ENCODE results near the gene MRPL21. TPM values are rescaled to one million over a fixed set of nuclear protein-coding genes. Genes with fewer than 3 reads are reported as not detected.
"Not testable (repeated sequence)": the region's sequence is repeated elsewhere in the genome, so short reads cannot be mapped to it uniquely, and the experiment has no call there.

Gene MRPL21
- total RNA-seq, 1 donor from 2014 or later: 53.2 TPM

DNA sequence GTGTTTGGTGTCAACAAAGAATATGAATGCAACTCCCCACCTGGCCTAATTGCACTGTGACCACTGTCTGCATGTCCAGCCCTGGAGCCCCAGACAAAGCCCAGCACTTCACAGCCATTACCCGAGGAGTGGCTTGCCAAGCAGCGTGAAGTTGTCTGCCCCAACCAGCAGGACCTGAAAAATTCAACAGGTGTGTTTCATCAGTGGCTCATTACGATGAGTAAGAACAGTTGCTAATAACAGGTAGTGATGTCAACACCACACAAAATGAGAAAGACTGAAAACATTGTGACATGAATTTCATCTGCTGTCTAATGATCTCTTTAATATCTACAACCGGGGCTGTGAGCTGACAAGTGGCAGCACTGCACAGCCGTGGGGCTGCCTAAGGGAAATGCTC is 10.3 kb downstream of the MRPL21 start:
- Histone ChIP-seq H3K9ac (ENCODE audit: low read depth in 1 of 3, low read length in 3 of 3) (no peak overlapping the region), H3K27ac (ENCODE audit: low read depth, low read length) (no peak overlapping the region), H3K4me3 (ENCODE audit: low read length in 3 of 3) (no peak overlapping the region), H3K27me3 (ENCODE audit: control insufficient read depth in 3 of 3, insufficient read depth in 3 of 3, low read length in 3 of 3) (no peaks in the 10 kb centered on the region), H3K9me3 (ENCODE audit: control insufficient read depth in 3 of 3, low read length in 3 of 3) (no peaks in the 10 kb centered on the region), H3K4me1 (ENCODE audit: control insufficient read depth in 3 of 3, insufficient read depth in 3 of 3, low read length in 3 of 3) (peaks cover 16 to 18% (median 18%) of the 10 kb centered on the region in 3 donors), H3K36me3 (ENCODE audit: control insufficient read depth in 3 of 3, insufficient read depth in 3 of 3, low read length in 3 of 3) (peaks cover 48 to 61% (median 54%) of the 10 kb centered on the region in 3 donors)

DNA sequence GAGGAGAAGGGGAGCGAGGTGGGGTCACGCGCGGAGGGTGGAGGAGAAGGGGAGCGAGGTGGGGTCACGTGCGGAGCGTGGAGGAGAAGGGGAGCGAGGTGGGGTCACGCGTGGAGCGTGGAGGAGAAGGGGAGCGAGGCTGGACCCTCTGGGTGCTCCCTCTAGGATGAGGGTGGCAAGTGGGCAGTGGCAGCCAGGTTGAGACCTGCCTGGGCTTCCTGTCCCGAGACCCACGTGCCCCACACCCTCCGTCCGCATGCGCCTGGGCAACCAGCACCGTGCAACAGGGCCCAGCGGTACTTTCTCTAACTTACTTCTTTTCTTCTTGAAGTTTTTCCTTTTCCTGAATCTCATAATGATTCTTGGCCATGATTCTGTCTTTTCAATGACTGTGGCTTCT is 11.1 kb downstream of the MRPL21 start:
- H3K36me3 ChIP-seq (ENCODE audit: control insufficient read depth in 3 of 3, insufficient read depth in 3 of 3, low read length in 3 of 3): peaks cover 41 to 54% (median 47%) of the 10 kb centered on the region in 3 donors
- no peaks in the 10 kb centered on the region for H3K27me3 ChIP-seq (ENCODE audit: control insufficient read depth in 3 of 3, insufficient read depth in 3 of 3, low read length in 3 of 3)
- no peak overlapping the region for H3K27ac ChIP-seq (ENCODE audit: low read depth, low read length)
- no peak overlapping the region for H3K9ac ChIP-seq (ENCODE audit: low read depth in 1 of 3, low read length in 3 of 3)
- H3K4me3 ChIP-seq (ENCODE audit: low read length in 3 of 3): no peak overlapping the region
- peaks cover 16 to 18% (median 18%) of the 10 kb centered on the region in 3 donors for H3K4me1 ChIP-seq (ENCODE audit: control insufficient read depth in 3 of 3, insufficient read depth in 3 of 3, low read length in 3 of 3)
- no peaks in the 10 kb centered on the region for H3K9me3 ChIP-seq (ENCODE audit: control insufficient read depth in 3 of 3, low read length in 3 of 3)

DNA sequence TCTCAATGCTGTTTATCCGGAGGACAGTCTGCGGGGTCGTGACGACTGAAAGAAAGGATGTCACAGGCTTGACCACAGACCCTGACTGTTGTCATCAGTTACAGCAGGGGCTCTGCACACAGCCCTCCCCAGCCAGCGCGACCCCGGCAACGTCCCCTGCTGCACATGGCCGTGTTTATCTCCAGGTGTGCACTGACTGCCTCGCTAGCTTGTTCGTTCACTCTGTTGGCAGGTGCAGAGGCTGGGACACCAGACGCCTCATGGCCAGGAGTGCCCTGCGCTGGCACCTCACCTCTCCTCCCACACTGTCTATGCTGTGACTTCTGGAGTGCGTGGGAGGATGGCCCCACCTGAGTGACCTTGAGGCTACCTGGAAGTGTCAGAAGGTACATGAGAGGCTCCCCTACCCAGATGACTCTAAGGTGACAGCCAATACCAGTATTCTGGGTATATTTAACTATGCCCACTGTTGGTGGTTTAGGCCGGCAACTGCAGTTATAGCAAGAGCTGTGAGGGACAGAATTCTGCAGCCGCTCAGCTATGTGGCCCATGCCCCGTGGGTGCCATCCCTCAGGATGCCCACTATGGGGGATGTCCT is 12.2 kb downstream of the MRPL21 start:
- Histone ChIP-seq H3K4me1 (ENCODE audit: control insufficient read depth in 3 of 3, insufficient read depth in 3 of 3, low read length in 3 of 3) (peaks cover 16 to 18% (median 18%) of the 10 kb centered on the region in 3 donors), H3K4me3 (ENCODE audit: low read length in 3 of 3) (peak overlapping the region in 2 of 3 donors; percentile 15 to 54), H3K9me3 (ENCODE audit: control insufficient read depth in 3 of 3, low read length in 3 of 3) (no peaks in the 10 kb centered on the region), H3K27me3 (ENCODE audit: control insufficient read depth in 3 of 3, insufficient read depth in 3 of 3, low read length in 3 of 3) (no peaks in the 10 kb centered on the region), H3K27ac (ENCODE audit: low read depth, low read length) (peak overlapping the region; percentile 66), H3K9ac (ENCODE audit: low read depth in 1 of 3, low read length in 3 of 3) (peak overlapping the region in 2 of 3 donors; percentile 40), H3K36me3 (ENCODE audit: control insufficient read depth in 3 of 3, insufficient read depth in 3 of 3, low read length in 3 of 3) (peaks cover 31 to 43% (median 37%) of the 10 kb centered on the region in 3 donors)

DNA sequence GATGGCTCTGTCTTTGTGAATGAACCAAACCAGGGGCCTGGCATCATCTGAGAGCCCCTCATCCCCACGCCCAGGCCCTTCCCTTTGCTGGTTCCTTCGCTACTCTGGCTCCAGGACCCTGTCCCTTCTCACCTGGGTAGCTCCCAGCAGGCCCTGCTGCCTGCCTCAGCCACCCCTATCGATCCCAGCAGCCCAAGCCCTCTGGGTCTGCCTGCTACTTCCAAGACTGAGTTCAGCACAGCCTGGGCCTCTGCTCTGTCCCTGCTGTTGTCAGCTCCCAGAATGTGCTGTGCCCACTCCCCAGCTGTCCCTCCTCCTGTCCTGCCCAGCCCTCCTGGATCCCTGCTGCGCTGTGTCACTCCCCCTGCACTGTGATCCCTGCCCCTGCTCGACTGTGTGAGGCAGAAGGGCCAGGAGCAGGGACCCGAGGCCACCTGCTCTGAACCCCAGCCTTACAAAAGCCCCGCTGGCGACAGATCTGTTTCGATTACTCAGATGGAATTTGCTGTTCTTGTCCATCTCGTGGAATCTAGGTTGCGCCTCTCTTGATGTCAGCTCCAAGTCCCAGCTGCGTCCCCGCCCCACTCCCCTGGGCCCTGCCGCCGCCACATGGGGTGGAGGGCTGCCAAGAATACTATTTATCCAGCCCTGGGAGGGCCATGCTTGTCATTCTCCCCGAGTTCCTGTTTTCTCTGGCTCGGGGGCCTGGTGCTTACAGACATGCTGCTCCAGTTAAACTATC is 13.0 kb downstream of the MRPL21 start:
- no peaks in the 10 kb centered on the region for H3K27me3 ChIP-seq (ENCODE audit: control insufficient read depth in 3 of 3, insufficient read depth in 3 of 3, low read length in 3 of 3)
- peak overlapping the region; percentile 66 for H3K27ac ChIP-seq (ENCODE audit: low read depth, low read length)
- peaks cover 23 to 35% (median 29%) of the 10 kb centered on the region in 3 donors for H3K36me3 ChIP-seq (ENCODE audit: control insufficient read depth in 3 of 3, insufficient read depth in 3 of 3, low read length in 3 of 3)
- H3K4me1 ChIP-seq (ENCODE audit: control insufficient read depth in 3 of 3, insufficient read depth in 3 of 3, low read length in 3 of 3): peaks cover 16 to 18% (median 18%) of the 10 kb centered on the region in 3 donors
- peak overlapping the region in 2 of 3 donors; percentile 7 to 54 for H3K4me3 ChIP-seq (ENCODE audit: low read length in 3 of 3)
- H3K9me3 ChIP-seq (ENCODE audit: control insufficient read depth in 3 of 3, low read length in 3 of 3): no peaks in the 10 kb centered on the region
- H3K9ac ChIP-seq (ENCODE audit: low read depth in 1 of 3, low read length in 3 of 3): peak overlapping the region in 2 of 3 donors; percentile 40 to 62

DNA sequence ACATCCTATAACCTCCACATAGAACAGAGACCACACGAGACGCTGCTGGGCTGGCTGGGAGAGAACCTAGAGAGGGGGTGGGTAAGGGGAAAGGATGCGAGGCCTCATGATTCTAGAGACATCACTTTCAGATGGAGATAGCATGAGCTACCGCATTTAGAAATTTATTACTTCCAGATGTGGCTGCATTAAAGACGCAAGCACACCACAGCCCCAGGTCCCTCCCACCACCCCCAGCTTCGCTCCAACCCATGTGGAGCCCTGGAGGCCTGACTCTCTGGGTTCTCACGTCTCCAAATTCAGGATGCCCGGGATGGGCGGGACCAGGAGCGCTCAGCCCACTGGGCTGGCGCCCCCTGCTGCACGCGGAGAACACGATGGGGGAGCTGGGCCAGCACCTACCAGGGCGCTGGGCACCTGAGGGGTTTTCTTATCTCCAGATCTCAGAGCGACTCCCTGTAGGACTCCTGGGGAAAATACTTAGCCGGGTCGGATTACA is 13.6 kb downstream of the MRPL21 start:
- H3K4me3 ChIP-seq (ENCODE audit: low read length in 3 of 3): no peak overlapping the region
- H3K4me1 ChIP-seq (ENCODE audit: control insufficient read depth in 3 of 3, insufficient read depth in 3 of 3, low read length in 3 of 3): peaks cover 16 to 18% (median 18%) of the 10 kb centered on the region in 3 donors
- H3K27me3 ChIP-seq (ENCODE audit: control insufficient read depth in 3 of 3, insufficient read depth in 3 of 3, low read length in 3 of 3): no peaks in the 10 kb centered on the region
- peak overlapping the region; percentile 66 for H3K27ac ChIP-seq (ENCODE audit: low read depth, low read length)
- H3K9me3 ChIP-seq (ENCODE audit: control insufficient read depth in 3 of 3, low read length in 3 of 3): no peaks in the 10 kb centered on the region
- no peak overlapping the region for H3K9ac ChIP-seq (ENCODE audit: low read depth in 1 of 3, low read length in 3 of 3)
- peaks cover 21 to 34% (median 27%) of the 10 kb centered on the region in 3 donors for H3K36me3 ChIP-seq (ENCODE audit: control insufficient read depth in 3 of 3, insufficient read depth in 3 of 3, low read length in 3 of 3)

DNA sequence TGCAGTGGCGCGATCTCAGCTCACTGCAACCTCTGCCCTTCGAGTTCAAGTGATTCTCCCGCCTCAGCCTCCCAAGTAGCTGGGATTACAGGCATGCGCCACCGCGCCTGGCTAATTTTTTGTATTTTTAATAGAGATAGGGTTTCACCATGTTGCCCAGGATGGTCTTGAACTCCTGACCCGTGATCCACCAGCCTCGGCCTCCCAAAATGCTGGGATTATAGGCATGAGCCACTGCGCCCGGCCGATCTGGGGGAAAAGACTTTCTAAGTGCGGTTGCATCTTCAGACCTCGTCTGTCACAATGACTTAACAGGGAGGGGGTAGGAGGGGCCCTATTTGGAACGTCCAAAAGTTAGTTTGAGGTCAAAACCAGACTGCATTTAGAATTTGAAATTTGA is 18.8 kb downstream of the MRPL21 start:
- not testable (repeated sequence) for H3K27me3 ChIP-seq (ENCODE audit: control insufficient read depth in 3 of 3, insufficient read depth in 3 of 3, low read length in 3 of 3); H3K9ac ChIP-seq (ENCODE audit: low read depth in 1 of 3, low read length in 3 of 3); H3K9me3 ChIP-seq (ENCODE audit: control insufficient read depth in 3 of 3, low read length in 3 of 3)

DNA sequence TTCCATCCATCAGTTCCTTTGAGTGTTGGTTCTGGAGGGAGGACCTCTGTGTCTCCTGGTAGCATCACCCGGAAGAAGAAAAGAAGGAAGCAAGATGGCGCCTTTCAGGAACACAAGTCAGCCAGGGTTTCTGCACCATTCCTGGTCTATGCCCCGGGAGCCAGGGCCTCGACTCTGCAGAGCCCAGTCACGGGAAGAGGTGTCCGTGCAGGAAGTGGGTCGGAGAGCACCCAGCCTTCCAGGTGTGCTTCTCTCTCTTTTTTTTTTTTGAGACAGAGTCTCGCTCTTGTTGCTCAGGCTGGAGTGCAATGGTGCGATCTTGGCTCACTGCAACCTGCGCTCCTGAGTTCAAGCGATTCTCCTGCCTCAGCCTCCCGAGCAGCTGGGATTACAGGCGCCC is 21.2 kb downstream of the MRPL21 start:
- Histone ChIP-seq H3K4me3 (ENCODE audit: low read length in 3 of 3) (no peak overlapping the region), H3K36me3 (ENCODE audit: control insufficient read depth in 3 of 3, insufficient read depth in 3 of 3, low read length in 3 of 3) (peaks cover 0 to 2% (median 0%) of the 10 kb centered on the region in 3 donors), H3K27ac (ENCODE audit: low read depth, low read length) (no peak overlapping the region), H3K9me3 (ENCODE audit: control insufficient read depth in 3 of 3, low read length in 3 of 3) (no peaks in the 10 kb centered on the region), H3K27me3 (ENCODE audit: control insufficient read depth in 3 of 3, insufficient read depth in 3 of 3, low read length in 3 of 3) (no peaks in the 10 kb centered on the region), H3K4me1 (ENCODE audit: control insufficient read depth in 3 of 3, insufficient read depth in 3 of 3, low read length in 3 of 3) (peaks cover 2 to 4% (median 2%) of the 10 kb centered on the region in 3 donors), H3K9ac (ENCODE audit: low read depth in 1 of 3, low read length in 3 of 3) (no peak overlapping the region)

More for the DNA sequence above, 18.8 kb downstream of the MRPL21 start:
- H3K4me1 ChIP-seq (ENCODE audit: control insufficient read depth in 3 of 3, insufficient read depth in 3 of 3, low read length in 3 of 3); H3K27ac ChIP-seq (ENCODE audit: low read depth, low read length); H3K4me3 ChIP-seq (ENCODE audit: low read length in 3 of 3); H3K36me3 ChIP-seq (ENCODE audit: control insufficient read depth in 3 of 3, insufficient read depth in 3 of 3, low read length in 3 of 3): not testable (repeated sequence)

DNA sequence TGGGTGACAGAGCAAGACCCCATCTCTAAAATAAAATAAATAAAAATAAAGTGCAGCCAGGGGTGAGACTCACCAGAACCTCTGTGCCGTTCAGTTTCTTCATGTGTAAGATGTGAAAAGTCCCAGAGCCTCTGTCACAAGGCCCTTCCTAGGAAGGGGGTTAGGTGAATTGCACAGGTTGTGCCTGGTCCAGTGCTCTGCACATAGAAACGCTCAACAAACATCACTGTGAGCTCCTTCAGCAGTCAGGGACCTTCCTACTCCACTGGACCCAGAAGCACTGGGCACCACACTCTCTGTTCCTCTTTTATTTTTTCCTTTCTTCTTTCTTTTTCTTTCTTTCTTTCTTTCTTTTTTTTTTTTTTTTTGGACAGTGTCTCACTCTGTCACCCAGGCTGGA is 22.3 kb downstream of the MRPL21 start:
- H3K9ac ChIP-seq (ENCODE audit: low read depth in 1 of 3, low read length in 3 of 3): no peak overlapping the region
- no peak overlapping the region for H3K27ac ChIP-seq (ENCODE audit: low read depth, low read length)
- peaks cover 0 to 2% (median 0%) of the 10 kb centered on the region in 3 donors for H3K36me3 ChIP-seq (ENCODE audit: control insufficient read depth in 3 of 3, insufficient read depth in 3 of 3, low read length in 3 of 3)
- H3K4me1 ChIP-seq (ENCODE audit: control insufficient read depth in 3 of 3, insufficient read depth in 3 of 3, low read length in 3 of 3): peaks cover 2 to 4% (median 2%) of the 10 kb centered on the region in 3 donors
- no peaks in the 10 kb centered on the region for H3K9me3 ChIP-seq (ENCODE audit: control insufficient read depth in 3 of 3, low read length in 3 of 3)
- H3K27me3 ChIP-seq (ENCODE audit: control insufficient read depth in 3 of 3, insufficient read depth in 3 of 3, low read length in 3 of 3): peaks cover 0 to 4% (median 0%) of the 10 kb centered on the region in 3 donors
- no peak overlapping the region for H3K4me3 ChIP-seq (ENCODE audit: low read length in 3 of 3)

DNA sequence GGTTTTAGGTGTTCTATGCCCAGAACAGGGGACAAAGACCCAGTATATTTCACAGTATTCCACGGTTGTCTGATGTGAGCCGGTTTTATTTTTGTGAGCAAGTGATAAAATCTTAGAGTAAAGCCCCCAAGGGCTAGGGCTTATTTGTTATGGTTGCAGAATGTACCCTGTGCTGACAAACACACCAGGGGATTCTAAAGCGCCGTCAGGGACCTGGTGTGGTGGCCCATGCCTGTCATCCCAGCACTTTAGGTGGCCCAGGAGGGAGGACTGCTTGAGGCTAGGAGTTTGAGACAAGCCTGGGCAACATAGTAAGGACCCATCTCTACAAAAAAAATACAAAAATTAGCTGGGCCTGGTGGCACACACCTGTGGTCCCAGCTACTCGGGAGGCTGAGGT is 22.8 kb downstream of the MRPL21 start:
- Histone ChIP-seq H3K4me1 (ENCODE audit: control insufficient read depth in 3 of 3, insufficient read depth in 3 of 3, low read length in 3 of 3) (peaks cover 2 to 4% (median 2%) of the 10 kb centered on the region in 3 donors), H3K4me3 (ENCODE audit: low read length in 3 of 3) (no peak overlapping the region), H3K36me3 (ENCODE audit: control insufficient read depth in 3 of 3, insufficient read depth in 3 of 3, low read length in 3 of 3) (peaks cover 0 to 2% (median 0%) of the 10 kb centered on the region in 3 donors), H3K27ac (ENCODE audit: low read depth, low read length) (no peak overlapping the region), H3K27me3 (ENCODE audit: control insufficient read depth in 3 of 3, insufficient read depth in 3 of 3, low read length in 3 of 3) (peaks cover 0 to 4% (median 0%) of the 10 kb centered on the region in 3 donors), H3K9ac (ENCODE audit: low read depth in 1 of 3, low read length in 3 of 3) (no peak overlapping the region), H3K9me3 (ENCODE audit: control insufficient read depth in 3 of 3, low read length in 3 of 3) (no peaks in the 10 kb centered on the region)

DNA sequence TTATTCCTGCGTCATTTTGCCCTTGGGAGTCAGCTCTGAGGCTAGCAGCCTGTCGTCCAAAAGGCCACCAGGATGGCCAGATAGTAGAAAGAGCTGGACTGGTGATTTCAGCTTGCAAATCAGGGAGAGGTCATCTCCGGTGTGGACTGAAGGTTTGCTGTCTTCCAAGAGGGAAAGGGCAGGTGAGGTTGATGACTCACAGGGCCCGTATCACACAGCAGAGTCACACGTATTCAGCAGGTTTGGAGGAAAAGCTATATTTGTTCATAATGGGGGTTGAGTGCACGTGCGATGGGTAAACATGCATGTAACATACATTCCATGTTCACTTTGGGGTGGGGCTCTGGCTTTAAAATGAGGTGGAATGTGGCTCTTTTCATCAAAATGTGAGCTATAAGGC is 25.6 kb downstream of the MRPL21 start:
- Histone ChIP-seq H3K4me3 (ENCODE audit: low read length in 3 of 3) (no peak overlapping the region), H3K9me3 (ENCODE audit: control insufficient read depth in 3 of 3, low read length in 3 of 3) (no peaks in the 10 kb centered on the region), H3K27ac (ENCODE audit: low read depth, low read length) (no peak overlapping the region), H3K4me1 (ENCODE audit: control insufficient read depth in 3 of 3, insufficient read depth in 3 of 3, low read length in 3 of 3) (peaks cover 2 to 4% (median 2%) of the 10 kb centered on the region in 3 donors), H3K27me3 (ENCODE audit: control insufficient read depth in 3 of 3, insufficient read depth in 3 of 3, low read length in 3 of 3) (peaks cover 0 to 9% (median 0%) of the 10 kb centered on the region in 3 donors), H3K36me3 (ENCODE audit: control insufficient read depth in 3 of 3, insufficient read depth in 3 of 3, low read length in 3 of 3) (no peaks in the 10 kb centered on the region), H3K9ac (ENCODE audit: low read depth in 1 of 3, low read length in 3 of 3) (no peak overlapping the region)
